ENCODE data around the gene DNAI4.

DNA sequence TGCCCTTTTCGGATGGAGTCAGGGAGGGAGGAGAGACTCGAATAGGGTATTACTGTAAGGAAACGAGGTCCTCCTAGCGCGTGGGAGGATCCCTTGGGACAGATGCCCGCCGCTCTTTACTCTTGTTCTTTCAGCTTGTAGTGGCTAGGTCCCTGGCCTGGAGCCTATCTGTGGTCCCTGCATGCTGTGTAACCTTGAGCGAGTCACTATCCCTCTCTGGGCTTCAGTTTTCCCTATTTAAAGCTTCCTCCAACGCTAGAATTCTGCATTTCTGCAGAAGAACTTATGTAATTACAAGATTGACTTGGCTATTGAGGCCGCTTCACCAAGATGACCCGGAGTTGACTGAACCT lies 878 bp upstream of the DNAI4 start:
- TF ChIP-seq, protein P1, sequence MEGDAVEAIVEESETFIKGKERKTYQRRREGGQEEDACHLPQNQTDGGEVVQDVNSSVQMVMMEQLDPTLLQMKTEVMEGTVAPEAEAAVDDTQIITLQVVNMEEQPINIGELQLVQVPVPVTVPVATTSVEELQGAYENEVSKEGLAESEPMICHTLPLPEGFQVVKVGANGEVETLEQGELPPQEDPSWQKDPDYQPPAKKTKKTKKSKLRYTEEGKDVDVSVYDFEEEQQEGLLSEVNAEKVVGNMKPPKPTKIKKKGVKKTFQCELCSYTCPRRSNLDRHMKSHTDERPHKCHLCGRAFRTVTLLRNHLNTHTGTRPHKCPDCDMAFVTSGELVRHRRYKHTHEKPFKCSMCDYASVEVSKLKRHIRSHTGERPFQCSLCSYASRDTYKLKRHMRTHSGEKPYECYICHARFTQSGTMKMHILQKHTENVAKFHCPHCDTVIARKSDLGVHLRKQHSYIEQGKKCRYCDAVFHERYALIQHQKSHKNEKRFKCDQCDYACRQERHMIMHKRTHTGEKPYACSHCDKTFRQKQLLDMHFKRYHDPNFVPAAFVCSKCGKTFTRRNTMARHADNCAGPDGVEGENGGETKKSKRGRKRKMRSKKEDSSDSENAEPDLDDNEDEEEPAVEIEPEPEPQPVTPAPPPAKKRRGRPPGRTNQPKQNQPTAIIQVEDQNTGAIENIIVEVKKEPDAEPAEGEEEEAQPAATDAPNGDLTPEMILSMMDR (IDR thresholded peaks at IDR 0.05): peak in 2 of 3 donors; percentile 3 to 7
- no peak for TF ChIP-seq POLR2AphosphoS5 (IDR thresholded peaks at IDR 0.05)
